Osteocyte (in vitro differentiated cells): Measurements from ENCODE around the gene PRCD. TPM values are rescaled to one million over a fixed set of nuclear protein-coding genes. Genes with fewer than 3 reads are reported as not detected.
A peak's percentile ranks its signal among the peaks of the same experiment; 100 is the strongest.

ENCODE experiments used
- DNase-seq: peaks from one replicate; pipeline ENCODE4 v3.0.0; 2021; ENCODE audit warnings: mixed read lengths; ENCODE audit not compliant: unreplicated experiment; ENCODE audit errors: extremely low spot score
- H3K27ac Mint-ChIP-seq: one replicate; pipeline ENCODE4 v1.8.0; 2021; ENCODE audit warnings: mild to moderate bottlenecking, mixed read lengths; ENCODE audit not compliant: unreplicated experiment
- H3K27me3 Mint-ChIP-seq: one replicate; pipeline ENCODE4 v1.8.0; 2021; ENCODE audit warnings: mixed read lengths; ENCODE audit not compliant: unreplicated experiment
- H3K36me3 Mint-ChIP-seq: one replicate; pipeline ENCODE4 v1.8.0; 2021; ENCODE audit warnings: mixed read lengths; ENCODE audit not compliant: unreplicated experiment
- H3K4me1 Mint-ChIP-seq: one replicate; pipeline ENCODE4 v1.8.0; 2021; ENCODE audit warnings: mixed read lengths; ENCODE audit not compliant: unreplicated experiment
- H3K4me3 Mint-ChIP-seq: one replicate; pipeline ENCODE4 v1.8.0; 2021; ENCODE audit warnings: mild to moderate bottlenecking, moderate library complexity, mixed read lengths; ENCODE audit not compliant: unreplicated experiment
- H3K9me3 Mint-ChIP-seq: one replicate; pipeline ENCODE4 v1.8.0; 2021; ENCODE audit warnings: mixed read lengths; ENCODE audit not compliant: unreplicated experiment
- total RNA-seq: library from RNA; stranded (reverse); gene quantifications from 2 replicates; pipeline ENCODE4 v1.2.1, GENCODE V29; 2021
- TF ChIP-seq, protein P1 (sequence below): fragments of 200-600 bp; sonication (generic); IDR thresholded peaks from 2 replicates; pipeline ENCODE4 v1.5.0; 2021; ENCODE audit warnings: antibody characterized with exemption, mild to moderate bottlenecking, moderate library complexity

Gene PRCD
- total RNA-seq, 1 donor from 2014 or later, result 1.3 TPM

DNA sequence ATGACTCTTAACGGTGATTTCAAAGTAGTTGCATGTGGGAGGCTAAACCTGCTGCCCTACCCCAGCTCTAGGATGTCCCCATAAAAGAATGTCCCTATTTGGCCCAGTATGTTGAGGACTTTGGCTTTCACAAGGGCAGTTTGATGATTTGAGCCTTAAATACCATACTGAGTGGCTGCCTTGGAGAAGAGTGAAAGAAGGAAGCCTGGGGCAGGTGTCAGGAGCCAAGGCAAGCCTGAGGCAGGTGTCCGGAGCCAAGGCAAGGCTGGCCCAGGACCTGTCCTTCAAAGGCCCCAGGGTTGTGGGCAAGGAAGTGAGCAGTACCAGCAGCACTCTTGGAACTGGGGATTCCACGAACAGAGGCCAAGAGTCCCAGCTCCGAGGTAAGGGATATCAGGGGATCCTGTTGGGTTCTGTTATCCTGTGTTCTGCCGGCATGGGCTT lies 27.2 kb downstream of the PRCD start:
- H3K27ac Mint-ChIP-seq, result no peak overlapping the region
- no peak overlapping the region for H3K4me3 Mint-ChIP-seq
- peaks cover 14% of the 10 kb centered on the region for H3K4me1 Mint-ChIP-seq

DNA sequence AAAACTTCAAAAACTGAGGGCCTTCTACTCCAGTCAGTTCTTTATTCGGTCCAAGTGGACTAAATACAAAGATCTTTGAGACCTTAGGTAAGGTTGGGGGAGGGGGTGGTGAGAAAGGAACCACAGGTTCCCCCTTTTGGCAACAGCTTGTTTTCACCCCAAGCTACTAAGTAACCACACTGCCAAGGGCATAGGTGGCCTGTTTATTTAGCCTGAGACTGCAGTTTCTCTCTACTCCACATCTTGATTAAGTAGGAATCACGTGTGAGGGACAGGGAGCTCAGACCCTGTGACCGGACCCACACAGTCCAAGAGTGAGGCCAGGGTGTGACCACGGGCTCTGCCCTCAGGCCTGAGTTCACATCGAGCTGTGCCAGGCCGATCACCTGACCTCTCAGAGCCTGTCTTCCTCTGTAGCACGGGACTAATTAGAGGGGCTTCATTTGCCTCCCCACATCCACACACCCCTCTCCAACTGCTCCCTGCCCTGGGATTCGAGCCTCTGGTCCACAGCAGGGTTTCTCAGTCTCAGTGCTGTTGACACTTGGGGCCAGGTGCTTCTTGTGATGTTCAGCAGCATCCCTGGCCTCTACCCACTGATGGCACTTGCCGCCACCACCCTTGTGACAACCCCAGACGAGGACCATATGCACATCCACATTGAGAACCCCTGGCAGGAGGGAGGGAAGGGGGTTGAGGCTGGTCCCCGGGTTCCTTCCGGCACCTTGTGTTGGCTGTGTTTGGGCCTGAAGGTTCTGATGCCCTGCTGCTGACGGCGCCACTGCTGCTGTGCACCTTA lies 28.0 kb downstream of the PRCD start:
- H3K27ac Mint-ChIP-seq, result peak overlapping the region; percentile 41
- peaks cover 16% of the 10 kb centered on the region for H3K36me3 Mint-ChIP-seq
- H3K4me3 Mint-ChIP-seq, result no peak overlapping the region
- H3K4me1 Mint-ChIP-seq, result peaks cover 13% of the 10 kb centered on the region
- TF ChIP-seq, protein P1, sequence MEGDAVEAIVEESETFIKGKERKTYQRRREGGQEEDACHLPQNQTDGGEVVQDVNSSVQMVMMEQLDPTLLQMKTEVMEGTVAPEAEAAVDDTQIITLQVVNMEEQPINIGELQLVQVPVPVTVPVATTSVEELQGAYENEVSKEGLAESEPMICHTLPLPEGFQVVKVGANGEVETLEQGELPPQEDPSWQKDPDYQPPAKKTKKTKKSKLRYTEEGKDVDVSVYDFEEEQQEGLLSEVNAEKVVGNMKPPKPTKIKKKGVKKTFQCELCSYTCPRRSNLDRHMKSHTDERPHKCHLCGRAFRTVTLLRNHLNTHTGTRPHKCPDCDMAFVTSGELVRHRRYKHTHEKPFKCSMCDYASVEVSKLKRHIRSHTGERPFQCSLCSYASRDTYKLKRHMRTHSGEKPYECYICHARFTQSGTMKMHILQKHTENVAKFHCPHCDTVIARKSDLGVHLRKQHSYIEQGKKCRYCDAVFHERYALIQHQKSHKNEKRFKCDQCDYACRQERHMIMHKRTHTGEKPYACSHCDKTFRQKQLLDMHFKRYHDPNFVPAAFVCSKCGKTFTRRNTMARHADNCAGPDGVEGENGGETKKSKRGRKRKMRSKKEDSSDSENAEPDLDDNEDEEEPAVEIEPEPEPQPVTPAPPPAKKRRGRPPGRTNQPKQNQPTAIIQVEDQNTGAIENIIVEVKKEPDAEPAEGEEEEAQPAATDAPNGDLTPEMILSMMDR, result no peak
- H3K27me3 Mint-ChIP-seq, result no peaks in the 10 kb centered on the region
- H3K9me3 Mint-ChIP-seq, result no peaks in the 10 kb centered on the region
- DNase-seq, result no peak

More for the DNA sequence above, 27.2 kb downstream of the PRCD start:
- no peak for DNase-seq
- Mint-ChIP-seq H3K36me3 (peaks cover 18% of the 10 kb centered on the region), H3K9me3 (no peaks in the 10 kb centered on the region), H3K27me3 (no peaks in the 10 kb centered on the region)
- TF ChIP-seq, protein P1, result no peak

DNA sequence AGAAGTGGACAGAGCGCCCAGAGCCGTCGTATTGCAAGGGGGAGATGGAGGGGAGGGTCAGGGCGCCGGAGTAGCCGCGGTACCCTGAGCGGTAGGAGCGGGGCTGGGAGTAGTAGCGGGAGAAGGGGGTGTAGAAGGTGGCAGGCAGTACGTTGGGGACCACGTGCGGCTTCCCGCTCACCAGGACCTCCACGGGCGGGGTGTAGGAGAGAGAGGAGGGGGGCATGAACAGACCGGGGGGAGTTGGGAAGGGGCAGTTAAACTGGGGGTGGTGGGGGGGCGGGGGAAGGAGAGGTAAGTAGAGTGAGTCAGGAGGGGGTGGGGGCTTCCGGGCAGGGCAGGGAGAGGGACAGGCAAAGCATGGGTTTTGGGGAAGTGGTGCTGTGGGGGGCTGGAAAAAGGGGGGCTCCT lies 29.0 kb downstream of the PRCD start:
- TF ChIP-seq, protein P1, result no peak
- peaks cover 12% of the 10 kb centered on the region for H3K4me1 Mint-ChIP-seq
- H3K36me3 Mint-ChIP-seq, result peaks cover 12% of the 10 kb centered on the region
- H3K27ac Mint-ChIP-seq, result no peak overlapping the region
- no peak for DNase-seq
- no peaks in the 10 kb centered on the region for H3K27me3 Mint-ChIP-seq
- no peaks in the 10 kb centered on the region for H3K9me3 Mint-ChIP-seq
- H3K4me3 Mint-ChIP-seq, result no peak overlapping the region

DNA sequence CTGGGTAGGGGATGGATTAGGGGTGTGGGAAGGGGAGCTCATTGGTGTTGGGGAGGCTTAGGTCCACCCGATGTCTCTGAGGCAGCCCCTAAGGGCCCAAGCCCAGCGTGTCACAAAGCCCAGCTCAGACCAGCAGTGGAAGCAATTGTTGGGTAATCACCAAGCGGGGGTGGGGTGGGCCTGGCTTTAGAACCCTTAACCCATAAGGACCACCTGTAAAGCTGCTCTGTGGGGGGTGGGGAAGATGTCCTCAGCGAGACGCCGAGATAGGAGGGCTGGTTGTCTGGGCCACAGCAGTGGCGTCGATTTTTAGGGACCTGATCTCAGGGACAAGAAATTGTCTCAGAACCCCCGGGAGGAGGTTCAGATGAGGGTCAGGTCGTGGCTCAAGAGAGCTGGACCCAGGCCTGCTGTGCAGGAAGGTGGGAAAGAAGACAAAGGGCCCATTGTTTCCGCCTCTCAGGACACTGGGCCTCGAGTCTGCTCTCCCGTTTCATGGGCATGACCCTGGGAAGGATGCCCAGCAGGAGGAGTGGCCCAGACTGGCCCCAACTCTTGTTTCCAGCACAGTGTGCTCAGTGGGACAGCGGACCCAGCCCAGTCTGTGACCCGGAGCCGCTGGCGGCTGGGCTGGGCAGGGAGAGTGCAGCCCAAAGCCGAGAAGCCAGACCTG lies 29.9 kb downstream of the PRCD start:
- Mint-ChIP-seq H3K27me3 (no peaks in the 10 kb centered on the region), H3K27ac (no peak overlapping the region), H3K4me3 (no peak overlapping the region), H3K9me3 (no peaks in the 10 kb centered on the region), H3K36me3 (peaks cover 11% of the 10 kb centered on the region), H3K4me1 (peaks cover 12% of the 10 kb centered on the region)
- no peak for DNase-seq
- TF ChIP-seq, protein P1, result no peak

DNA sequence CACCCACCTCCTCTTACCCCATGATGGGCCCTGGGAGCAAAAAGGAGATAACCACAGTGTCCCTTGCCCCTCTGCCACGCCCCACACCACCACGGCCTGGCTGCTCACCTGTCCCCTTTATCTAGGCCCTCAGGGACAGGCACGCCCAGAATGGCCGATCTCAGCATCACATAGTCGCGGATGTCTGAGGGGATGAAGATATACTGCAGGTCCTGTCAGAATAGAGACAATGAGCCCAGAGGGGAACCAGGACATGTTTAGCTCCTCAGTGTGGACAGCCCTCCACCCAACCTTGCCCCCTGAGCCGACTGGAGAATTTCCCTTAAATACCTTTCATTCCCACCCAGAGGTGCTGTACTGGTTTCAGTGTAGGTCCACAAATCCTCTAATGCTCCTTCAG lies 30.6 kb downstream of the PRCD start:
- Mint-ChIP-seq H3K9me3 (no peaks in the 10 kb centered on the region), H3K4me1 (peaks cover 12% of the 10 kb centered on the region), H3K36me3 (peaks cover 8% of the 10 kb centered on the region), H3K27ac (no peak overlapping the region), H3K4me3 (no peak overlapping the region), H3K27me3 (no peaks in the 10 kb centered on the region)
- no peak for DNase-seq
- TF ChIP-seq, protein P1, result no peak
